A204.1 (cell line): Measurements from ENCODE around the gene PAXX.

ENCODE experiments used
- FAIRE-seq: peaks from 2 replicates; lab custom pipeline; 2012; peaks lifted over from hg19 to GRCh38; lab: Jason Lieb, UNC

The PAXX gene

DNA sequence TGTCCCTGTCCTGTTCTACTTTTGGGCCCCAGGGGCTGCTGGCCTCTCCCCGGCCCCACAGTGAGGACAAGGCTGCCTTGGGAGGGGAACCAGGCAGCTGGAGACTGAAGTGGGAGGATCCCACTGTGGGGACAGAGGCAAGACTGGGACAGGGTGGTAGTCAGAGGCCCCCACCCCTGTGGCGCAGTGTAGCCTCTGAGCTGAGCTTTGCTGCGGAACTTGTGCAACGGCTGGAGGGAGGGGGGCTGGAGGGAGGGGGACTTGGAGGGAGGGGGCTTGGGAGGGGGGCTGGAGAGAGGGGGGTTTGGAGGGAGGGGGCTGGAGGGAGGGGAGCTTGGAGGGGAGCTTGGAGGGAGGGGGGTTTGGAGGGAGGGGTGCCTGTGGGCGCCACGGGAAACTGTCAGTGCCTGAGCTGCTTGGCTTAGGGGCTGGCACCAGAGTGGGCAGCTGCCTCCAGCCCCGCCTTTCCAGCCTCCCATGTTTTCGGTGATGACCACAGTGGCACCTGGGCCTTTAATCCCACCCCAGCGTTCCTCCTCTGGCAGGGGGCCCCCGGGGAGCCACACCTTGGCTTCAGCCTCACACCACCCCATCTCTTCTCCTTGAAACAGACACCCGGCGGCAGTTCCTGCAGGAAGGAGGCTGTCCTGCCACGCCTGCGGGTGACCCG is 42.0 kb downstream of the PAXX start:
- no peak for FAIRE-seq

DNA sequence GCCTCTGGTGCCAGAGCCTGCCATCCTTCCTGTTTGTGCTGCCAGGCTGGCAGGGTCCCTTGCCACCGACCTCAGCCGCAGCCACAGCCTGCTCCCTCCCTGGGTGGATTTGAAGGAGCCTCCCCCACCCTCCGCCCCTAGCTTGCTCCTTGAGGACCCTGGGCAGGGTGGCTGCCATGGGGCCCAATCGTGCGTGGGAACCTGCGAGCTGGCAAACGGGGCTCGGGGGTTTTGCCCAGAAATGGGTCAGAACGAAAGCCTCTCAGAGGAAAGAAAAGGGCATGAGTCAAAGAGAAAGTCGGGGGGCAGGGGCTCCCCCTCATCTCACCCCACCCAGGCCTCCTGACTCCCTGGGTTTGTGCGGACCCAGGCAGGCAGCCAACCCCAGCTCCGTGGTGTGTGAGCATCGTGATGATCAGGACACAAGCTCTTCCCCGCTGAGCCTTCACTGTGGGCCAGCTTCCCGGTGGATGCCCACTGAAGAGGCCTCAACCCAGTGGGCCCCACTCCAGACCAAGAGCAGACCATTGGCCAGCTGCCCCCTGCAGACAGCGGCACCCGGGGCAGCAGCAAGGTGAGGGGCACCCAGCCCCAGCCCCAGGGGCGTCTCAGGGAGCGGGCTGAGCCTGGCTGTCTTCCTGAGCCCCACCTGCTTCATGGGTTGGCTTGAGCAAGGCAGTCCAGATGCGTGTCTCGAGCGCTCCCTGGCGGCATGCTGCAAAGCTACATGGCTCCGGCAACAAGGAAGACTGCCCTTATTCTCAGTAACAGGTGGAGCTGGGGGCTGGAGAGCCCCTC is 42.7 kb downstream of the PAXX start:
- no peak for FAIRE-seq

- no peak for FAIRE-seq
Measured at GRCh38 chr9:137035507-137035834, 43.2 kb downstream of the PAXX start.

DNA sequence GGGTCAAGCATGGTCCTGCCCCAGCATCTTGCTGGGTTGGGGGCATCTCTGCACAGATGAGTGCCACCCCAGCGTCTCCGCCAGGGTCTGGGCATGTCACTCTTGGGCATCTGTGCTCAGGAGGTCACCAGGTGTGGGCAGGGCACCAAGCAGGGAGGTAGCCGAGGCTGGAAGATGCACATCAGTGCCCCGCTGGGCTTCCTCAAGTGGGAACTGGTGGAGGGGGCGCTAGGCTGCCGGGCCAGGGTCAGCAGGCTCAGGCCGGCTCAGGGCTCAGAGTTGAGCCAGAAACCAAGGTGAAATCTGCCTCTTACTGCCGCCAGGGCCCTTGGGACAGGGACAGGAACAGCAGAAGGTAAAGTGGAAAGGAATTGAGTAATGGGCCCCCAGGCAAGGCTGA is 43.7 kb downstream of the PAXX start:
- FAIRE-seq, result no peak

- no peak for FAIRE-seq
Measured at GRCh38 chr9:137037035-137037434, 44.8 kb downstream of the PAXX start.

DNA sequence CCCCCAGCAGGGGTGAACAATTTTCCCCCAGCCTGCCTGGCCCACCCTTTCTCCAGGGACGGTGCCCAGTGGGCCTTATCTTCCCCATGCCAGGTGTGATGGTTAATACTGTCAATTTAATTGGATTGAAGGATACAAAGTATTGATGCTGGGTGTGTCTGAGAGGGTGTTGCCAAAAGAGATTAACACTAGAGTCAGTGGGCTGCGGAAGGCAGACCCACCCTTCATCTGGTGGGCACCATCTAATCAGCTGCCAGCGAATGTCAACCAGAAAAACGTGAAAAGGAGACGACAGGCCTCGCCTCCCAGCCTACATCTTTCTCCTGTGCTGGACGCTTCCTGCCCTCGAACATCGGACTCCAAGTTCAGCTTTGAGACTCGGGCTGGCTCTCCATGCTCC is 45.3 kb downstream of the PAXX start:
- FAIRE-seq, result no peak

DNA sequence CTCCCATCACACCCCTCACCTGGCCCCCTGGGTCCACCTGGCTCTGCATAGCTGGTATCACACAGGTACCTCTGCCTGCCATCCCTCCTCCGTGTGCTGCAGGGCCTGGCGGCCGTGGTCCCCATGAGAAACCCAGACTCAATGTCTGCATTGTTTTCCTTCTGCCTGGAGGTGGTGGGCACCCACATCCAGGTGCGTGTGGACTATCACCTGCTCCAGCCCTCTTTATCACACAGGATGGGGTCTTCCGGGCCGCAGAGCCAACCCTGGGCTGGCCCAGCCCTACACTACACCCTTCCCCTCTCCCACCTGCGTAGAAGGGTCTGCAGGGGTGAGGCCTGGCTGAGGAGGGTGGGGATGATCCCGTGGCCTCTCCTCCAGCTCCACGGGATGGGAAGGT is 46.7 kb downstream of the PAXX start:
- FAIRE-seq, result no peak

GRCh38 chr9:137039611-137040366 is 47.6 kb downstream of the PAXX start:
- FAIRE-seq, result no peak

DNA sequence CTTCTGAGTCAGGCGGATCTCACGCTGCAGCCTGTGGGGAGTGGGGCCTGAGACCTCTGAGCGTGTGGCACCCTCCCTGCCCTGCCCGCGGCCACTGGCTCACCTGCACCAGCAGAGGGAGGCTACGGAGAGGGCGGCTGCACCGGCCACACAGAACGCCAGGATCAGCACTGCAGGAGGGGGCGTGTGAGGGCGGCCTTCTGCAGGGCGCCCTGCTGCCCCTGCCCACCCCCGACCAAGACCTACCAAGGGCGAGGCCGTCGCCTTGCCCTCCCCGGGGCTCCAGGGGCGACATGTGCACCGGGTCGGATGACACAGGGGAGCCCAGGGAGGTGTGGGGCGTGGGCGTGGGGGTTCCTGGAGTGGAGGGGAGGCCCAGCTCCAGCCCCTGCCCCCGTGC is 48.3 kb downstream of the PAXX start:
- FAIRE-seq, result no peak

GRCh38 chr9:137041124-137041523 is 48.9 kb downstream of the PAXX start:
- FAIRE-seq, result no peak

DNA sequence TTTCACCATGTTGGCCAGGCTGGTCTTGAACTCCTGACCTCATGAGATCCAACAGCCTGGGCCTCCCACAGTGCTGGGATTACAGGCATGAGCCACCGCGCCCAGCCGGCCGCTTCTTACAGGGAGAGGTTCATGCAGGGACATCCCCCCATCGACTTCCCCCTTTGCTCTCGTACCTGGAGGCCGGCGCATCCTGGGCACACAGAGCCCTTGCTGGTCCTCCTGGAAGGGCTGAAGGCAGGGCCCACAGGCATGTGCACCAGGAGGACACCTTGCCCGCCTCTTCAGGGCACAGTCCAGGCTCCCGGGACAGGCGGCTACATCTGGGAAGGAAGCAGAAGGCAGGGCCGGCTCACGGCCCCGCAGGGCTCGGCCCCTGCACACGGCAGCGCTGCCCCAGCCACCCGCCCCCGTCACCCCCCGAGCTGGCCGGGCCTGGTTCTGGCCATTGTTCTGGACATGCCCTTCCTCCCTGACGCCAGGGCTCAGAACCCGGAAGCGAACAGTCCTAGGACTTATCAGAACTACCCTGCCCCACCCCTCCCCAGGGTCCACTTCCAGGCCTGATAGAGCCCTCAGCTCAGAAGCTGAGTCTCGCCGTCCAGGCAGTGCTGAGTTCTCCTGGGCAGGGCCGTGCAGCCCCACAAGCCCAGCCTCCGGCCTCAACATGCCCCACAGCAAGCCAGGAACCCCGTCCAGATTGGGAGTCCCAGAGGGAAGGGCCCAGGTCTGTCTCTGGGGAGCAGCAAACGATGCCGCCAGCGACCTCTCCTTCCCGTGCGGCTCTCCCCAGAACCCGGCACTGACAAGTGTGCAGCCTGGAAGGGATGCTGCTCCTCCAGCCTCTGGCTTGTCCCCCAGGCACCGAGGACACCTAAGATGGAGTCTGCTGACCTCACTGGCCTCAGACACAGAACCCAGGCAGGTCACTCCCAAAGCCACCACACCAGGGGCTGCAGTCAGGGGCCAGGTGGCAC is 50.8 kb downstream of the PAXX start:
- FAIRE-seq, result no peak
